T-helper 17 cell (primary cell): ENCODE results near the gene RNF19B. TPM values are rescaled to one million over a fixed set of nuclear protein-coding genes. Genes with fewer than 3 reads are reported as not detected.

ENCODE experiments used
- ATAC-seq: fragments of 150-1000 bp; cut with Tn5 transposase; 2 replicates; pipeline ENCODE4 v1.10.0; 2021; ENCODE audit warnings: mild to moderate bottlenecking, moderate library complexity
- DNase-seq, 3 donors: peaks; one replicate each; pipeline versions ENCODE4 v3.0.0 to v3.0.0-alpha.2; 2020 to 2021
- H3K9me3 ChIP-seq: one replicate; pipeline ENCODE4 v1.7.0; 2013; ENCODE audit warnings: low read length, mild to moderate bottlenecking; ENCODE audit not compliant: control insufficient read depth, poor library complexity, severe bottlenecking
- H3K27ac Mint-ChIP-seq: one replicate; pipeline ENCODE4 v1.8.0; 2022; ENCODE audit warnings: mild to moderate bottlenecking, moderate library complexity, mixed read lengths
- H3K27me3 Mint-ChIP-seq: one replicate; pipeline ENCODE4 v1.8.0; 2022; ENCODE audit warnings: mixed read lengths
- H3K36me3 Mint-ChIP-seq: one replicate; pipeline ENCODE4 v1.8.0; 2022; ENCODE audit warnings: low read depth, mixed read lengths
- H3K4me1 Mint-ChIP-seq: one replicate; pipeline ENCODE4 v1.8.0; 2022; ENCODE audit warnings: mild to moderate bottlenecking, mixed read lengths
- H3K4me3 Mint-ChIP-seq: one replicate; pipeline ENCODE4 v1.8.0; 2022; ENCODE audit warnings: mild to moderate bottlenecking, moderate library complexity, mixed read lengths
- total RNA-seq, 4 donors: library from RNA in 2 of 4; stranded (reverse) in 2 of 4; gene quantifications; one replicate each; pipeline ENCODE4 v1.2.3 and lab custom pipeline; 2022 to 2026

Gene RNF19B
- total RNA-seq, 2 donors from 2014 or later: 67.1 to 87.7 TPM

DNA sequence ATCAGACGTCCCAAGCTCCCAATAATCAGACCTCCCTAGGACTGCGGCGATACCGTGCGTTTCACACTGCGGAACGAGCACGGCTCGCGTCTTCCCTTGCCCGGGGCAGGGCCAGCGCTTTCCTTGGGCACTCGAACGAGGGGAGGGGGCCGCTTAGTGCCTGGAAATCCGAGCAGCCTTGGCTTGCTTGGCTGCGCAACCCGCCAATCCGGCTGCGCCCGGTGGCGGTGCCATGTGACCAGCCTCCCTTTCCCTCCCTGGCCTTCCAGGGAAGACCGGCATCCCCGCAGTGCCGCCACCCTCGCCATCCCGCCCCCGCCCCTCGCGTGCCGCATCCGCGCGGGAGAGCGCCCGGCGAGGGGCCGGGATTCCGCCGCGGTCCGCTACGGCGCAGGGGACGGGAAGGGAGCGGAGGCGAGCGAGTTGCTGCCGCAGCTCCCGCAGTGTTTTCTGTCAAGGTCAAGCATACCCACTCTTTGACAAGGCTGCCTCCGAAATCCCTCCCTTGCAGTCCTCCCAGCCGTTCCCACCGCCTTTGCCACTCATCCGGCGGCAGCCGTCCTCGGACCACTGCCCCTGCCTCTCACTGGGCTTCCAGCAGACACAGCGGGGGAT lies 8.3 kb upstream of the RNF19B start:
- H3K9me3 ChIP-seq: no peaks in the 10 kb centered on the region
- peaks cover 12% of the 10 kb centered on the region for H3K4me1 Mint-ChIP-seq
- peaks cover 14% of the 10 kb centered on the region for H3K27me3 Mint-ChIP-seq
- peaks cover 3% of the 10 kb centered on the region for H3K36me3 Mint-ChIP-seq
- DNase-seq (no peak), ATAC-seq (peak; percentile 33)
- H3K4me3 Mint-ChIP-seq: peak overlapping the region; percentile 65
- H3K27ac Mint-ChIP-seq: no peak overlapping the region

DNA sequence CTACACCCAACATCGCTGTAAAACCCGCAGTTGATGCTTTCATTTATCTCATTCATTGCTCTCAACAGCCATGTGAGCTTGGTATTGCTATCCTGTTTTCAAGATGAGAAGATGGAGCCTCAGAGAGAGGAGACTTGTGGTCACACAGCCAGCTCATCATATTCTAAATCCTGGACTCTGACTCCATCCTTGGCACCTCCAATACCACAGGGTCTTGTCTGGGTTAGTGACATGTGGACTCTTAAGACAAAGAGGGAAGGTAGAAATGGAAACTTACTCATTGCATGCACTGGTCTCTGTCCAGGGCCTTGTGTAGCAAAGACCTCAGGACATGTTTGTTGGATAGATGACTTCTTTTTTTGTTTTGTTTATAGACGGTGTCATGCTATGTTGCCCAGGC lies 7.0 kb upstream of the RNF19B start:
- no peak overlapping the region for H3K27ac Mint-ChIP-seq
- ATAC-seq: no peak
- no peak for DNase-seq
- H3K27me3 Mint-ChIP-seq: peaks cover 14% of the 10 kb centered on the region
- H3K36me3 Mint-ChIP-seq: peaks cover 3% of the 10 kb centered on the region
- no peaks in the 10 kb centered on the region for H3K9me3 ChIP-seq
- peak overlapping the region; percentile 65 for H3K4me3 Mint-ChIP-seq
- H3K4me1 Mint-ChIP-seq: peaks cover 9% of the 10 kb centered on the region

DNA sequence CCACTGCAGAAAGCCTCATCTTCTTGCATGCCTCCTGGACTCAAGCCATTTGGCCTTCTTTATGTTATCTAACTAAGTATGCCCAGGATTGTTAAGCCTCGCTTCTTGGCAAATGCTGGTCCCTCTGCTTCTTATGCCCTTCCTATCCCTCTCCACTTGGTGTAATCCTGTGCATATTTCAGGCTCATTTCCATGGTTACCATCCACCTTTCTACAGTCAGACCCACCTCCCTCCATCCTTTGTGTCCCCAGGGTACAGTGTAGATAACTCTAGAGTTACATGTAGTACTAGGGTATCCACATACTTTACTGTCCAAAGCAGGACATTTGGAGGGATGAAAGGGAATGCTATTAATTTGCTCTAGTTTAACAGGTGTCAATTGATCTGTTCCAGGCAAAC lies 6.5 kb upstream of the RNF19B start:
- Mint-ChIP-seq H3K36me3 (peaks cover 3% of the 10 kb centered on the region), H3K4me1 (peaks cover 9% of the 10 kb centered on the region), H3K4me3 (no peak overlapping the region), H3K27ac (no peak overlapping the region), H3K27me3 (peaks cover 14% of the 10 kb centered on the region)
- DNase-seq: no peak
- H3K9me3 ChIP-seq: no peaks in the 10 kb centered on the region
- ATAC-seq: no peak

GRCh38 chr1:32969566-32969965 lies 5.0 kb upstream of the RNF19B start:
- Mint-ChIP-seq H3K27ac (no peak overlapping the region), H3K36me3 (peaks cover 3% of the 10 kb centered on the region), H3K4me1 (peaks cover 9% of the 10 kb centered on the region), H3K4me3 (peak overlapping the region; percentile 56), H3K27me3 (peaks cover 14% of the 10 kb centered on the region)
- DNase-seq (no peak), ATAC-seq (no peak)
- no peaks in the 10 kb centered on the region for H3K9me3 ChIP-seq

DNA sequence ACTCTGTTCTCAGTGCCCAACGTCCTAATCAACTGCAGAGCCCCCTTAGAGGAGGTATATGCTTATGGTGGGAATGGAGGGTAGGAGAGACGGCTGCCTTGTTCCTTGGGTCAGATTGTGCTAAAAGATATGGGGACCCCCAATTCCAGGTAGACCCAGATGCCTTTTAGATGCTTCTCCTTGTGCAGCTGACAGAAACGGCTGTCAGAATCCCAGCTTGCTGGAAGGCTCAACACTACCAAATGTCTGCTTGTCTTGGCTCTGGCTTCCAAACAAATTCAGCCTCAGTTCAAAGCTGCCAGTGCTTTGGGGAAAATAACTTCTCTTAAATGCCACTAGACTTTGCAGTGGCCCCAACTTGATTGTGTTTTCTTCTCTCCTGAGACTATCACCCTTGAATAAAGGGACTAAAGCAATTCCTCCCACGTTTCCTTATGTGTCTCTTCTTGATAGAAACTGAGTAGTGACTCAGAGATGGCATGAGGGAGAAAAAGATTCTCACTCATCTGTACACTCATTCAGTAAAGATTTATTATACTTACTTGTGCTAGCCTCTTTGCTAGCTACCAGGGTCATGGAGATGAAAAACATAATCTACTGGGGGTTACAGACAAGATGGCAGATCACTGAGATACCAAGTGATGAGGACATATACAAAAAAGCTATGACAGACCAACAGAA lies 3.4 kb upstream of the RNF19B start:
- Mint-ChIP-seq H3K36me3 (peaks cover 3% of the 10 kb centered on the region), H3K4me3 (no peak overlapping the region), H3K27me3 (peaks cover 14% of the 10 kb centered on the region), H3K4me1 (peaks cover 14% of the 10 kb centered on the region), H3K27ac (no peak overlapping the region)
- no peaks in the 10 kb centered on the region for H3K9me3 ChIP-seq
- ATAC-seq: no peak
- no peak for DNase-seq

- Mint-ChIP-seq H3K27ac (no peak overlapping the region), H3K36me3 (no peaks in the 10 kb centered on the region), H3K27me3 (peaks cover 6% of the 10 kb centered on the region), H3K4me1 (peaks cover 19% of the 10 kb centered on the region), H3K4me3 (no peak overlapping the region)
- DNase-seq: no peak
- ATAC-seq: no peak
- H3K9me3 ChIP-seq: no peaks in the 10 kb centered on the region
Observed at GRCh38 chr1:32966900-32967299, 2.3 kb upstream of the RNF19B start.

DNA sequence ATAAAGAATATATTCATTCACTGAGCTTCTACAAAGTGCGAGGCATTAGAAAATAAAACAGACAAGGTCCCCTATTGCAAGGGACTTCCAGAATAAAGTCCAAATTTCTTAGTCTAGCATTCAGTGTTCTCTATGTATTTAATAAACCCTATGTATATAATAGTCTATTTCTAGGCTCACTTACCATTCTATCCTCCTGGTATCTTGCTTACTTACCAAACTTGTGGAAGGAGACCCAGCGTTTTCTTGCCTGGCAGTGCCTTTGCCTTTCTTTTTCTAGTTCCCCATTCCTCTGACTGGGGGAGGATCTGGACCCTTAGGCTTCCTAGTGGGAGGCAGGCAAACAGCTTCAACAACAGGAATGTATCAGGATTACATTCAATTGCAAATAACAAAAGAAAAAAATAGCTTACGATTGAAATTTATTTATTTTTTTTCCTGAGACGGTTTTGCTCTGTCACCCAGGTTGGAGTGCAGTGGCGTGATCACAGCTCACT lies 690 bp upstream of the RNF19B start:
- peak overlapping the region; percentile 63 for H3K27ac Mint-ChIP-seq
- no peaks in the 10 kb centered on the region for H3K36me3 Mint-ChIP-seq
- H3K4me3 Mint-ChIP-seq: peak overlapping the region; percentile 85
- ATAC-seq (no peak), DNase-seq (no peak)
- no peaks in the 10 kb centered on the region for H3K9me3 ChIP-seq
- no peaks in the 10 kb centered on the region for H3K27me3 Mint-ChIP-seq
- peaks cover 29% of the 10 kb centered on the region for H3K4me1 Mint-ChIP-seq

GRCh38 chr1:32963746-32964460 lies 706 bp downstream of the RNF19B start:
- peak; percentile 43 for ATAC-seq
- H3K27ac Mint-ChIP-seq: peak overlapping the region; percentile 87
- H3K9me3 ChIP-seq: no peaks in the 10 kb centered on the region

DNA sequence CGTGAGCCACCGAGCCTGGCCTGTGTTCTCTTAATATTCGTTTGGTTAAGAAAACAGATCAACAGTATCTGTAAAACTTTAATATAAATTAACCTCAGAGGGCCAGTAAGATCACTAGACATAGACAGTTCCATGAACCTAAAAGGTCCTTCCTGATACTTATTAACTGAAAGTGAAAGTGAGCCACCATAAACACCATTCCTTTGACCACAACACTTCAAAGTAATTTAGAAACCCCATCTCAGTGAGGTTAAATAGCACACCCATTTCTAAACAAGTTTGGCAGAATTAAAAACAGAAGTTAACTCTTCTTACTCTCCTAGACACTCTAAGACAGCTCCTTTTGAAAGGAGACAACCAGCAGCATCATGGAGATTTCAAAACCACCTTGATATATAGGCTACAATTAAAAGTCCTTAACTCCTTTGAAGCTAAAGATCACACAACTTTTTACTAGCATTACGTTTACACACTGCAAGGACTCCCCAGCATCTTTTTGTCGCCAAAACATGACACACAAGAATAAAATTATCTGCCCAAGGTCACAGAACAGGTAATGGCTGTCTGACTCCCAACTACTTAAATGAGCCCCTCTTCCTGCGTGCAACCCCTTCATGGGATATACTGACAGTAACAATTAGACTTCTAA lies 2.2 kb downstream of the RNF19B start:
- H3K9me3 ChIP-seq: no peaks in the 10 kb centered on the region
- Mint-ChIP-seq H3K27ac (peak overlapping the region; percentile 87), H3K4me1 (peaks cover 46% of the 10 kb centered on the region), H3K4me3 (peak overlapping the region; percentile 93), H3K36me3 (no peaks in the 10 kb centered on the region), H3K27me3 (no peaks in the 10 kb centered on the region)
- DNase-seq (no peak), ATAC-seq (peak; percentile 8)

More at GRCh38 chr1:32963746-32964460, 706 bp downstream of the RNF19B start:
- H3K27me3 Mint-ChIP-seq: no peaks in the 10 kb centered on the region
- H3K4me1 Mint-ChIP-seq: peaks cover 35% of the 10 kb centered on the region
- peak overlapping the region; percentile 93 for H3K4me3 Mint-ChIP-seq
- H3K36me3 Mint-ChIP-seq: no peaks in the 10 kb centered on the region
- DNase-seq: peak; percentile 47 to 56 (median 50)

DNA sequence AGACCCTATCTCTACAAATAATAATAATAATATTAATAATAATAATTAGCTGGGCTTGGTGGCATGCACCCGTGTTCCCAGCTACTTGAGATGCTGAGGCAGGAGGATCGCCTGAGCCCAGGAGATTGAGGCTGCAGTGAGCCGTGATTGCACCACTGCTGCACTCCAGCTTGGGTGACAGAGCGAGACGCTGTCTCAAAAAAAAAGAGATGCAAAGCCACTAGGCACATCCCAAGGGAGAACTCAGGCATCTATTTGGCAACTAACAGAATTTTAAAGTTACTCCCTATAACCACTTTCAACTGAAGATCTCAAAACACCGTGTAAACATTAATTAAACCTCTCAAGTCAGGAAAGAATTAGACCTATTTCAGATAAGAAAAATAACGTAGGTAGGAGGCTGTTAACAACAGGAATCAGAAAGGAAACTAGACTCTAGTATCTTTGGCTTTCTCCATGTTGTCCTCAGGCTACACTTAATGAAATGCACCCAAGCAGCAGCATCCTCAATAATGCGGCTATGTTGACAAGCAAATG lies 3.7 kb downstream of the RNF19B start:
- H3K9me3 ChIP-seq: no peaks in the 10 kb centered on the region
- H3K4me3 Mint-ChIP-seq: peak overlapping the region; percentile 56
- no peak for DNase-seq
- no peak for ATAC-seq
- H3K27me3 Mint-ChIP-seq: no peaks in the 10 kb centered on the region
- no peaks in the 10 kb centered on the region for H3K36me3 Mint-ChIP-seq
- H3K4me1 Mint-ChIP-seq: peaks cover 54% of the 10 kb centered on the region
- peak overlapping the region; percentile 79 for H3K27ac Mint-ChIP-seq

DNA sequence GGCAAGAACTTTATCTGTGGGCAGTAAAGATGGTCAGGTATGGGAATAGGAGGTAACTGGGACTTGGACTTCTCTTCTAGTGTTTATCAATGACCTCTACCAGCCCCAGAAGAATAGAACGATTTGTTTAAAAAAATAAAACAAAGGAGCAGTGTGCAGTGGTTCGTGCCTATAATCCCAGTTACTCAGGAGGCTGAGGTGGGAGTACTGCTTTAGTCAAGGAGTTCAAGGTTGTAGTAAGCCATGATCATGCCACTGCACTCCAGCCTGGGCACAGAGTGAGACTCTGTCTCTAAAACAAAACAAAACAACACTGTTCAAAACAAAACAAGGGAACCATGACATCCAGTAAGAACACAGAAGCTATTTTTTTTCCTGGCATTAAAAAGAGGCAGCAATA lies 4.3 kb downstream of the RNF19B start:
- peak overlapping the region; percentile 74 for H3K4me3 Mint-ChIP-seq
- H3K9me3 ChIP-seq: no peaks in the 10 kb centered on the region
- peak overlapping the region; percentile 79 for H3K27ac Mint-ChIP-seq
- H3K27me3 Mint-ChIP-seq: no peaks in the 10 kb centered on the region
- DNase-seq (no peak), ATAC-seq (no peak)
- peaks cover 58% of the 10 kb centered on the region for H3K4me1 Mint-ChIP-seq
- H3K36me3 Mint-ChIP-seq: peaks cover 2% of the 10 kb centered on the region

- no peak for DNase-seq
- Mint-ChIP-seq H3K36me3 (peaks cover 2% of the 10 kb centered on the region), H3K27me3 (no peaks in the 10 kb centered on the region), H3K4me3 (peak overlapping the region; percentile 53), H3K27ac (peak overlapping the region; percentile 79), H3K4me1 (peaks cover 64% of the 10 kb centered on the region)
- H3K9me3 ChIP-seq: no peaks in the 10 kb centered on the region
- ATAC-seq: no peak
Observed at GRCh38 chr1:32958827-32959226, 5.8 kb downstream of the RNF19B start.

GRCh38 chr1:32957017-32957416 lies 7.6 kb downstream of the RNF19B start:
- ATAC-seq: no peak
- no peak for DNase-seq
- H3K4me3 Mint-ChIP-seq: no peak overlapping the region
- peak overlapping the region; percentile 79 for H3K27ac Mint-ChIP-seq
- no peaks in the 10 kb centered on the region for H3K9me3 ChIP-seq
- peaks cover 56% of the 10 kb centered on the region for H3K4me1 Mint-ChIP-seq
- peaks cover 5% of the 10 kb centered on the region for H3K36me3 Mint-ChIP-seq
- H3K27me3 Mint-ChIP-seq: no peaks in the 10 kb centered on the region
